DOHH2 (cell line): ENCODE results near the gene GDF7.

Experiments
- H3F3A ChIP-seq: fragments of 200-600 bp; sonication (generic), shearing (Covaris generic); 2 replicates; pipeline ENCODE4 v1.6.0; 2016; ENCODE audit warnings: antibody characterized with exemption, mild to moderate bottlenecking; ENCODE audit not compliant: control insufficient read depth, insufficient read depth
- H3K27ac ChIP-seq: fragments of 200-600 bp; sonication (generic); 2 replicates; pipeline ENCODE4 v1.5.1; 2014; ENCODE audit warnings: low read depth, mild to moderate bottlenecking, low read length, moderate library complexity
- H3K27me3 ChIP-seq: fragments of 200-600 bp; sonication (generic); 2 replicates; pipeline ENCODE4 v1.6.1; 2014; ENCODE audit warnings: mild to moderate bottlenecking, low read length, mixed read lengths; ENCODE audit not compliant: control insufficient read depth
- H3K36me3 ChIP-seq: fragments of 200-600 bp; sonication (generic); 2 replicates; pipeline ENCODE4 v1.6.1; 2014; ENCODE audit warnings: mild to moderate bottlenecking, low read length, moderate library complexity, mixed read lengths; ENCODE audit not compliant: control insufficient read depth
- H3K4me1 ChIP-seq: fragments of 200-600 bp; sonication (generic); 2 replicates; pipeline ENCODE4 v1.6.1; 2014; ENCODE audit warnings: mild to moderate bottlenecking, low read length, mixed read lengths; ENCODE audit not compliant: control insufficient read depth
- H3K4me2 ChIP-seq: fragments of 200-600 bp; sonication (generic); 2 replicates; pipeline ENCODE4 v1.6.0; 2014; ENCODE audit warnings: mild to moderate bottlenecking, low read length, moderate library complexity
- H3K4me3 ChIP-seq: fragments of 200-600 bp; sonication (generic); 2 replicates; pipeline ENCODE4 v1.5.1; 2014; ENCODE audit warnings: mild to moderate bottlenecking, low read length, mixed read lengths
- H3K79me2 ChIP-seq: fragments of 200-600 bp; sonication (generic); 2 replicates; pipeline ENCODE4 v1.6.1; 2014; ENCODE audit warnings: mild to moderate bottlenecking, low read length, mixed read lengths; ENCODE audit not compliant: control insufficient read depth
- H3K9me2 ChIP-seq: fragments of 200-600 bp; sonication (generic); replicated peaks from 2 replicates; pipeline ENCODE4 v1.6.1; 2014; ENCODE audit warnings: mild to moderate bottlenecking, low read length, mixed read lengths; ENCODE audit not compliant: control insufficient read depth
- H3K9me3 ChIP-seq: fragments of 200-600 bp; sonication (generic); 2 replicates; pipeline ENCODE4 v1.6.1; 2014; ENCODE audit warnings: antibody characterized with exemption, low read length, mixed read lengths; ENCODE audit not compliant: control insufficient read depth, insufficient read depth
- H4K20me1 ChIP-seq: fragments of 200-600 bp; sonication (generic); 2 replicates; pipeline ENCODE4 v1.6.0; 2014; ENCODE audit warnings: low read depth, mild to moderate bottlenecking, antibody characterized with exemption, low read length, moderate library complexity; ENCODE audit not compliant: control insufficient read depth, insufficient read depth
- CTCF ChIP-seq: fragments of 200-600 bp; sonication (generic); IDR thresholded peaks from one replicate; pipeline ENCODE4 v1.5.1; 2014; ENCODE audit warnings: antibody characterized with exemption, mild to moderate bottlenecking, low read depth, low read length; ENCODE audit not compliant: poor library complexity, severe bottlenecking
- EZH2phosphoT487 ChIP-seq: fragments of 200-600 bp; sonication (generic); IDR thresholded peaks from 2 replicates; pipeline ENCODE4 v1.6.1; 2017; ENCODE audit warnings: borderline replicate concordance, mild to moderate bottlenecking, antibody characterized with exemption, low read length, moderate library complexity, mixed read lengths

GDF7 gene

DNA sequence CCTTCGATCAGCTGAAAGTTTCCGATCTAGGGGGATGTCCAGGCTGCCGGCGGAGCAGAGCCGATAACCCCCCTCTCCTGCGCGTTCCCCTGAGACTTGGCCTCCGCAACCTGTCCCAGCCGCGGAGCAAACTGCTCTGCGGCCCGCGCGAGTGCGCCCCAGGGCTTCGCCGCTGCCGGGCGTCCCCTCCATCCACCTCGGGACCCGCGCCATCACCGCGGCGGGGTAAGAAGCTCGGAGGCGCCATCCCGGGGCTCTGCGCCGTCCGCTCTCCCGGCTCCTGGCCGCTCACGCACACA lies 990 bp upstream of the GDF7 start:
- H3F3A ChIP-seq: no peaks in the 10 kb centered on the region

GRCh38 chr2:20667151-20667530 lies 197 bp downstream of the GDF7 start:
- Histone ChIP-seq H3K4me3 (peak overlapping the region; percentile 30; the same call in 1 of the 2 replicates), H3K4me2 (peak overlapping the region; percentile 40; the same call in 1 of the 2 replicates), H3K9me2 (no peaks in the 10 kb centered on the region), H3K4me1 (peaks cover 23% of the 10 kb centered on the region), H3K36me3 (no peaks in the 10 kb centered on the region), H4K20me1 (no peaks in the 10 kb centered on the region), H3K27me3 (peaks cover 76% of the 10 kb centered on the region), H3K79me2 (no peaks in the 10 kb centered on the region), H3F3A (no peaks in the 10 kb centered on the region), H3K9me3 (no peaks in the 10 kb centered on the region), H3K27ac (no peak overlapping the region)
- TF ChIP-seq EZH2phosphoT487 (no peak), CTCF (no peak)

More for the DNA sequence above, 990 bp upstream of the GDF7 start:
- Histone ChIP-seq H3K27ac (no peak overlapping the region), H3K79me2 (no peaks in the 10 kb centered on the region), H3K4me1 (peaks cover 15% of the 10 kb centered on the region), H3K4me3 (peak overlapping the region; percentile 65), H3K36me3 (no peaks in the 10 kb centered on the region), H3K9me3 (no peaks in the 10 kb centered on the region), H3K27me3 (peaks cover 80% of the 10 kb centered on the region), H4K20me1 (no peaks in the 10 kb centered on the region), H3K4me2 (peak overlapping the region; percentile 74), H3K9me2 (no peaks in the 10 kb centered on the region)
- TF ChIP-seq EZH2phosphoT487 (no peak; the same call in 1 of the 2 replicates), CTCF (no peak)

DNA sequence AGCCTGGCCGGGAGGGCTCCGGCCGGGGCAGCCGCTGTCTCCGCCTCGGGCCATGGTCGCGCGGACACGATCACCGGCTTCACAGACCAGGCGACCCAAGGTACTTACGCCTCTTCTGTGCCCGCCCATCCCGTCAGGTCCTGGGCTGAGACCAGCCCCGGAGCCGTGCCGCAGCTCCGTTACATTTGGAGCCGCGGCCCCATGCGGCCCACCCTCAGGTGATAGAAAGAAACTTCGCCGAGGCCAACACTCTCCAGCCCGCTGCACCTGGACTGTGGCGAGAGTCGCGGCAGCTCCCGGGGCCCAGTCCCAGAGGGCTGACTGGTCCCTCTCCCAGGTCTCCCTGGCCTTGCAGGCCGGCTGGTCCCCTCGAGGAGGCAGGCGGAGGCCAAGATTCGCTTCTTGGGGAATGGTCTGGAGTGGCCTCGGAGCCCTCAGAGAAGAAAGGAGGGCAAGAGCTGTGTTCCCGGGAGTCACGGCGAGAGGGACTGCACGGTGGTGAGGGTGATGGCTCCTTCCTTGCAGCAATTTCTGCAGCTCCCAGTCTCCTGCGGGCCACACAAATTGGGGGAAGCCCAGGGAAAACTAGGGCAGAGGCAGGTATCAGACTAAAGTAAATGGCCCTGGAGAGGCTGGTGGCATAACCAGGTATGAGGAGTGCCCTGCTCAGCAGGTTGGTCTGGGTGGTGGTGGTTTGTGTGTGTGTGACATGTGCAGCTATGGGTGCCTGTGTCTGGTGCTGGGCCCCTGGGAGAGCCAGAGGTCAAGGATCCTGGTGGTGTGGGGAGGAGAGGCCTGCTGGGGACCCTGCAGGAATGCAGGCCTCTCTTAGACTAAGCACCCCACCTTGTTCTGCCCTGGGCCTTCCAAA lies 822 bp downstream of the GDF7 start:
- no peak for TF ChIP-seq CTCF
- TF ChIP-seq EZH2phosphoT487: no peak
- Histone ChIP-seq H3K4me3 (0 out of 2 replicates have a peak overlapping the region, but pooled peaks have one; percentile 30), H3K4me2 (peak overlapping the region; percentile 40; the same call in 1 of the 2 replicates)

More for the DNA sequence above, 822 bp downstream of the GDF7 start:
- Histone ChIP-seq H3K36me3 (no peaks in the 10 kb centered on the region), H3K4me1 (peaks cover 29% of the 10 kb centered on the region), H3K79me2 (no peaks in the 10 kb centered on the region), H3K9me2 (no peaks in the 10 kb centered on the region), H3K9me3 (no peaks in the 10 kb centered on the region), H3F3A (no peaks in the 10 kb centered on the region), H3K27me3 (peaks cover 70% of the 10 kb centered on the region), H4K20me1 (no peaks in the 10 kb centered on the region), H3K27ac (no peak overlapping the region)
